UCSD-AML1 (cell line): Measurements from ENCODE around the gene SRRM3.
"Not testable (repeated sequence)": the region's sequence is repeated elsewhere in the genome, so short reads cannot be mapped to it uniquely, and the experiment has no call there.

Source experiments
- DNase-seq: peaks from one replicate; lab custom pipeline; 2025; ENCODE audit not compliant: unreplicated experiment; lab: John Stamatoyannopoulos, UW

Gene SRRM3

DNA sequence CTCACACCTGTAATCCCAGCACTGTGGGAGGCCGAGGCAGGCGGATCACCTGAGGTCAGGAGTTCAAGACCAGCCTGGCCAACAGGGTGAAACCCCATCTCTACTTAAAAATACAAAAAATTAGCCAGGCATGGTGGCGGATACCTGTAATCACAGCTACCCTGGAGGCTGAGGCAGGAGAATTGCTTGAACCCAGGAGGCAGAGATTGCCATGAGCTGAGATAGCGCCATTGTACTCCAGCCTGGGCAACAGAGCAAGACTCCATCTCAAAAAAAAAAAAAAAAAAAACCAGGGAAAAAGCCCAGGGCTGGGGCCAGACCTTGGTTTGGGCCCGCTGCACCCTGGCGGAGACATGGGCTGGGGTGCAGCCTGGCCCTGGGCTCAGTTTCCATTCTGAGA is 110.1 kb downstream of the SRRM3 start:
- not testable (repeated sequence) for DNase-seq

- DNase-seq, result peak; percentile 86
Measured at GRCh38 chr7:76314042-76314721, 112.5 kb downstream of the SRRM3 start.

- not testable (repeated sequence) for DNase-seq
Measured at GRCh38 chr7:76314740-76315139, 113.0 kb downstream of the SRRM3 start.

GRCh38 chr7:76315364-76315763 is 113.7 kb downstream of the SRRM3 start:
- peak; percentile 47 for DNase-seq

DNA sequence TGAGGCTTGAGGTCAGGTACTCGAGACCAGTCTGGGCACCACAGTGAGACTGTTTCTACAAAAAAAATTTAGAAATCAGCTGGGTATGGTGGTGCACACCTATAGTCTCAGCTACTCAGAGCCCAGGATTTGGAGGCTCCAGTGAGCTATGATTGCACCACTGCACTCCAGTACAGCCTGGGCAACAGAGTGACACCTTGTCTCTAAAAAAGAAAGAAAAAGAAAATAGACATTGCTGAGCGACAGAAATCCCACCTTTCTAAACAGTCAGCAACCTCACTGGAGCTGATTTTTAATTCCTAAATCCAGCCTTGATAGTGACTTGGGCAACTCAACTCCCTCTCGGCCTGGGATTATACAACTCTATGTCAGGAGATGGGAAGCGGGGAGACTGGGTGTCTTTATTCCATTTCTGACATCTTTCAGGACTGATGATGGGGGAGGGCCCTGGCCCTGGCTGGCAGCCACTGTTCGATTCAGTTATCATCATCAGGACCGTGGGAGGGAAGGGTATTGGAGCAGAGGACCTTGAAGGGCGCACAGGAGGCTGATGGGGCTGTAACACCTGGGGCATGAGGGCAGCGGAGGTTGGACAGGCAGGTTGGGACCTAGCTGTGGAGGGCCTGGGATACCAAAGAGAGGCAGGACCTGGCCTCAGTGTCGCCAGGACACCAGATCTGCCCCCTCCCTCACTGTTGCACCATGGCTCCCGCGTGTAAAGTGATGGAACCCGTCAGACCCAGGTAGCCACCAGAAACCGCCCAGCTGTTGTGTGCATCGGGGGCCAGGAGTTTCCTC is 115.5 kb downstream of the SRRM3 start:
- no peak for DNase-seq

DNA sequence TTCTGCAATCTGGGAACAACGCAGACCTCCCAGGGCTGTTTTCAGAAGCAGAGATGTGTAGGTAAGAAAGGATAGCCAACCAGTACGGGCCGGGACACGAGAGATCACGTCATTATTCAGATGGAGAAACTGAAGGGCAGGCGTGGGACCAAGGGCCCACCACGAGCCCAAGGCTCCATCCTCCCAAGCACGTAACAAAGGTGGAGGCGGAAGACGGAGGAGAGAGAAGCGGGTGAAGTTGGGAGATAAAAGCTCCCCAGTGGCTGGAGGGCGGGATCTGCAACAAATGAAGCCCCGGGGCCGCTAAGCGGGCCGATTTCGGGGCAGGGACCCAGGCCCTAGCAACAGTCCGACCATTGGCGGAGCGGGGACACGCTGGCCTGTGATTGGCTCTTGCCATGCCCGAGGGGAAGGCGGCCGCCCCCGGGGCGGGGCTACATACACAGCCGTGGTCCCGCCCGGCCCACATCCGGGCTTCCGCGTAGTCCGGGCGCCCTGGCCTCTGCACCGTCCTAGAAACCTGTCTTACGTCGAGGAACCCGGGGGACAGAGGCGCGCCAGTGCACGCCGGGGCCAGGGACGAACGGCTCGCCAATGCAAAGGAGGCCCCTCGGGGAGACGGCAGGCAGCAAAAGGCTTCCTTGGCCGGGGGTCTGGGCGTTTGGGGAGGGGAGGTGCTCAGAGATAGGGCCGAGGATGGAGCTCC is 116.2 kb downstream of the SRRM3 start:
- DNase-seq, result peak; percentile 88

- DNase-seq, result peak; percentile 35
Measured at GRCh38 chr7:76318488-76319353, 117.0 kb downstream of the SRRM3 start.

DNA sequence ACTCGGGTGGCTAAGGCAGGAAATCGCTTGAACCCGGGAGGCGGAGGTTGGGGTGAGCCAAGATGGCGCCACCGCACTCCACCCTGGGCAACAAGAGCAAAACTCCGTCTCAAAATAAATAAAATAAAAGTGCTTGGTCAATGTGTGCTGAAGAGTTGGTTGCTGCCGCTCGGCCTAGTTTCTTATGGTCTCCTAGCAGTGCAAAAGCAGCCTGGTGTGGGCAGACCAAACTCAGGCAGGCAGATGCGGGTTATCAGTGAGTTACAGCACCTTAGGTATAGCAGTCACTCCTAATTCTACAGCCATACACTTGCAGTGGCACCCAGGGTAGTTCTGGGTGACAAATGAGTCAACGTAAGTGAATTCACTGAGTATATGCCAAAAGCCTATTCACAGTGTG is 123.4 kb downstream of the SRRM3 start:
- no peak for DNase-seq

GRCh38 chr7:76325811-76326210 is 124.1 kb downstream of the SRRM3 start:
- DNase-seq, result no peak

GRCh38 chr7:76326646-76327233 is 125.0 kb downstream of the SRRM3 start:
- no peak for DNase-seq

DNA sequence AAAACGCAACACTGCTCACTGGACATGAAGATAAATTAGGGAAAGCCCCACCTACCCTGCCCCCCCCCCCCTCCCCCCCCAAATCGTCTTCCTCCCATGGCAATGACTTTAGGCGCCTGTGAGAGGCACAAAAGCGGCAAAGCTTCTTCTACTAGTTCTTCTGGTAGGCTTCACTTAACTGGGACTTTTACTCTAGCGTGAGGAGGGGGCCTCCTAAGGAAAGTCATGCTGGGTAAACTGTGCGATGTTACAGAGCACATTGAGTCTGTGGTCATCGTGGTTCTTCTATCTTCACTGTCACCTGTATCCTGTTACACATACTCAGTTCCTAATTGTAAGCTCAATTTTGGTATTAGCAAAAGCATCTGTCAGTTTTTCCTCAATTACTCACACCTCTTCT is 125.9 kb downstream of the SRRM3 start:
- no peak for DNase-seq

DNA sequence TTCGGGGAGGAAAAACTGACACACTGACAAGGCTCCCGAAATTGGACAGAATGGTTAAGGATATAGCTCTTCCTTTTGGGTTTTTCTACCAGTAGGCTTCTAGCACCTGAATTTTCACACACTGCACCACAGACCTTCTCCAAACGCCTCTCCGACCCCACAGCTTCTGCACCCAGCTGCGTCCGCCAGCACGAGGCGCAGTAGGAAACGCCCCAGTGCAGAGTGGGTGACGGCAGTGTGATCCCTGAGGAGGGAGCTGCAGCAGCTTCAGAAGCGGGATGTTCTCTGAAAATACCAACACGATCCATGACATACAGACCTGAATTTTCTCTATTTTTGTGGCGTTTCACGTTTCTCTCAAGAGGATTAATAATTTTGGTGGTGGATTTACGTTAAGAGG is 126.7 kb downstream of the SRRM3 start:
- DNase-seq, result no peak

DNA sequence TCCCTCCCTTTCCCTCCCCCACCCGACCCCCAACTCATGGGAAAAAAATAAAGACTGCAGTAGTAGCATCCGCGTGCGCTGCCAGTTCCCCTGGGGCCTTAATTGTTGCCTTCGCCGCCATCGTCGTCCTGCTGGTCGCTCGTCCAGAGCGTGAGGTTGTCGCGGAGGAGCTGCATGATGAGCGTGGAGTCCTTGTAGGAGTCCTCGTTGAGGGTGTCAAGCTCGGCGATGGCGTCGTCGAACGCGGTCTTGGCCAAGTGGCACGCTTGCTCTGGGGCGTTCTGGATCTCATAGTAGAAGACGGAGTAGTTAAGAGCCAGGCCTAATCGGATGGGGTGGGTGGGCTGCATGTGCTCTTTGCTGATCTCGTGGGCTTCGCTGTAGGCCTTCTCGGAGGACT is 127.8 kb downstream of the SRRM3 start:
- DNase-seq, result no peak

DNA sequence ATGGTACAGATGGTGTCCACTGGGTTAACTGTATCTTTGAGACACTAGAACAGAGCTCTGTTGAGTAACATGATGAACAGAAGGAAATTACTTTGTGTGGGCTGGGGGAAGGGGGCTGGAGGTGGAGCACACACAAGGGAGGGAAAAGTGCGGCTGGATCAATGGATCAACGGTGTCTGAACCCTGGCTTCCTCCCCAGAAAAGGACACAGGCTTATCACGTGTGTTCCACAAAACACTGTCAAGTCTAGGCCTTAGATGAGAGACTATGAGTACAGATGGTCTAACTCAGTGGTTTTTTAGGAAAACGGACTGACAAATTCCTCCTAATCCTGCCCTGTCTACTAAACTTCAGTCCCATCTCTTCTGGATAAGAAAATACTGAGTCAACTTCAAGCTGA is 128.6 kb downstream of the SRRM3 start:
- no peak for DNase-seq

- no peak for DNase-seq
Measured at GRCh38 chr7:76330673-76331072, 129.0 kb downstream of the SRRM3 start.

DNA sequence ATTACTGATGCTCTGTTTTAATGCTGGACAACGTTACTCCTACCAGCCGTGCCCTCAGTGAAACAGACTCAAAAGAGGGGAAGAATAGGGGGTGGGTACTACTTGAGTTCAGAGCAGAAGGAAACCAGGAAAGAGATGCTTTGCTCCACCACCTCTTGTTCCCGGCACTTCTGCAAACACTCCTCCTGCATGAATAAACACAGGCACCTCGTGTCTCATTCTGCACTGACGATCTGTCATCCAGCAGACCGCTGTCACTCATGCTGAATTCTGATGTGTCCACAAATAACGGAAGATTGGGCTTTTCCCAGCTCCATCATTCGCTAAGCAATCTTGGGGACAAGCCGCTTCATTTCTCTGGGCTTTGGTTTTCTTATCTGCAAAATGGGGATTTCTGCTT is 130.4 kb downstream of the SRRM3 start:
- no peak for DNase-seq

- DNase-seq, result no peak
Measured at GRCh38 chr7:76333511-76334101, 131.9 kb downstream of the SRRM3 start.

DNA sequence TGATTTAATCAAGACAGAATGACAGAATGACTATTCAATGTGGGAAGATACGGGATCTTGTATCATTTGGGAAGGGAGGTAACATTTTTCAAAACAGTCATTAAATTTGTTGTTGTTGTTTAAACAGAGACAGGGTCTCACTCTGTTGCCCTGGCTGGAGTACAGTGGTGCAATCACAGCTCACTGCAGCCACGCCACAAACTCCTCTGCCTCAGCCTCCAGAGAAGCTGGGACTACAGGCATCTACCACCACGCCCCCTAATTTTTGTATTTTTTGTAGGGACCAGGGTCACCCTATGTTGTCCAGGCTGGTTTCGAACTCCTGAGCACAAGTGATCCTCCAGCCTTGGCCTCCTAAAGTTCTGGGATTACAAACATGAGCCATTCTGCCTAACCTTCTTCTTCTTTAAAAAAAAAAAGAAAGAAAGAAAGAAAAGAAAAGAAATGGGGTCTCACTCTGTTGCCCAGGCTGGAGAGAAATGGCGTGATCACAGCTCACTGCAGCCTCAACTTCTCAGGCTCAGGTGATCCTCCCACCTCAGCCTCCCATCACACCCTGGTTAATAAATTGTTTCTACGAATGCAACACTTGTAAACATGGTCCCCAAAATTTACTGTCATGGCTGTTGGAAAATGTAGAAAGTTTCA is 132.7 kb downstream of the SRRM3 start:
- no peak for DNase-seq

- DNase-seq, result not testable (repeated sequence)
Measured at GRCh38 chr7:76335417-76335816, 133.7 kb downstream of the SRRM3 start.

DNA sequence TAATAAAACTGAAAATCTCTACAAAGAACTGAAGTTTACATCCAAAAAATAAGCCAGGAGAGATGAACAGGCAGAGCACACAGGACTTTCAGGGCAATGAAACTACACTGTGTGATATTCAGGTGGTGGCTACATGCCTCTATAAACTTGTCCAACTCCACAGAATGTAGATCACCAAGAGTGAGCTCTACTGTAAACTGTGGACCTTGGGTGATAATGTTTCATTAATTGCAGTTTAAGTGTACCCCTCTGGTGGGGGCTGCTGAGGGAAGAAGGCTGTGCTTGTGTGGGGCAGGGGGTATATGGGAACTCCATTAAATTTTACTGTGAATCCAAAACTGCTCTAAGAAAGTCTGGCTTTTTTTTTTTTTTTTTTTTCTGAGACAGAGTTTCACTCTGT is 134.4 kb downstream of the SRRM3 start:
- DNase-seq, result no peak
